GM12892 (cell line): ENCODE data around the gene MATN3.

Experiments used
- POLR2A ChIP-seq: IDR thresholded peaks from 2 replicates; pipeline ENCODE4 v1.6.1; 2011; ENCODE audit warnings: low read depth, low read length, control low read depth
- POLR2AphosphoS5 ChIP-seq: IDR thresholded peaks from 2 replicates; pipeline ENCODE4 v1.6.1; 2011; ENCODE audit warnings: low read depth, low read length, control low read depth

- TF ChIP-seq POLR2A: no peak
- TF ChIP-seq POLR2AphosphoS5: no peak
Observed at GRCh38 chr2:19989342-19989666, 23.2 kb downstream of the MATN3 start.
